ENCODE results near the gene EXD2. TPM values are rescaled to one million over a fixed set of nuclear protein-coding genes. Genes with fewer than 3 reads are reported as not detected.
"Not testable (repeated sequence)": the region's sequence is repeated elsewhere in the genome, so short reads cannot be mapped to it uniquely, and the experiment has no call there.

EXD2 gene
- total RNA-seq, 1 donor from 2014 or later = 8.2 TPM

DNA sequence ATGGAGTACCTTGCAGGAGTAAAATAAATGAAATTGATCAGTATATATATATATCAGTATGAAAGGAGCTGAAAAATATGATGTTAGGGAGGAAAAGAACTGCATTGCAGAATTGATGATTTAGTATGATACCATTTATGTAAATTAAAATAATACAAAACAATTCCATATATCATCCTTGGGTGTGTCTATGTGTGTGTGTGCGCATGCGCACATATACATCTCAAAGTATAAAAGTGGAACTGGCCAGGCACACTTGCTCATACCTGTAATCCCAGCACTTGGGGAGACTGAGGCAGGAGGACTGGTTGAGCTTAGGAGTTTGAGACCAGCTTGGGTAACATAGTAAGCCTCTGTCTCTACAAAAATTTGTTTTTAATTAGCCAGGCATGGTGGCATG, 84.0 kb downstream of the EXD2 start:
- DNase-seq (ENCODE audit: low spot score) (no peak), ATAC-seq (no peak)

DNA sequence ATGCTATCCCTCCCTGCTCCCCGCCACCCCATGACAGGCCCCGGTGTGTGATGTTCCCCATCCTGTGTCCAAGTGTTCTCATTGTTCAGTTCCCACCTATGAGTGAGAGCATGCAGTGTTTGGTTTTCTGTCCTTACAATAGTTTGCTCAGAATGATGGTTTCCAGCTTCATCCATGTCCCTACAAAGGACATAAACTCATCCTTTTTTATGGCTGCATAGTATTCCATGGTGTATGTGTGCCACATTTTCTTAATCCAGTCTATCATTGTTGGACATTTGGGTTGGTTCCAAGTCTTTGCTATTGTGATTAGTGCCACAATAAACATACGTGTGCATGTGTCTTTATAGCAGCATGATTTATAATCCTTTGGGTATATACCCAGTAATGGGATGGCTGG, 86.1 kb downstream of the EXD2 start:
- not testable (repeated sequence) for ATAC-seq; DNase-seq (ENCODE audit: low spot score)

DNA sequence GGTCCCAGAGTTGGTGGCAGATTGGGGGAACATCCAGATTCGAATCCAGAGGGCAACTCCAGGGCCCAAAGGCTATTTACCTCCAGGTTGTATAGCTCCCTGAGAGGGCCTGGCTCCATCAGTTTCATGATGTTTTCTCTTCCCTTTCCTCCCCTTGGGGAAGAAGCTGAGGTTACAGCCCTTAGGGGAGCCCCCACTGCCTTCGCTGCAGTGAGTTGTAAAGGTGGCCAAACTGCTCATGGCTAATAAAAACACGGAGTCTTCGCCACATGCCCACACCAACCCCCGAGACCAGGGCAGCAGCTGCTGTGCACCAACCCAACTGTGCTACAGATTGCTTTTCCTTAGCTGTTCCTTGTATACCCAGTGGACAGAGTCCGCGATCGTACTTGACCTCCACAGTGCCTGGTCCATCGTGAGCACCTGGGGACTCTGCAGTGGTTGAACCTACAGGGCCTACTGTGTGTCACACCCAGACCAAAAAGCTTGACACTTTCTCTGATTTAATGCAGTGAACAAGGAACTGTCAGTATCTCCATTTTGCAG, 89.5 kb downstream of the EXD2 start:
- ATAC-seq = no peak
- no peak for DNase-seq (ENCODE audit: low spot score)

DNA sequence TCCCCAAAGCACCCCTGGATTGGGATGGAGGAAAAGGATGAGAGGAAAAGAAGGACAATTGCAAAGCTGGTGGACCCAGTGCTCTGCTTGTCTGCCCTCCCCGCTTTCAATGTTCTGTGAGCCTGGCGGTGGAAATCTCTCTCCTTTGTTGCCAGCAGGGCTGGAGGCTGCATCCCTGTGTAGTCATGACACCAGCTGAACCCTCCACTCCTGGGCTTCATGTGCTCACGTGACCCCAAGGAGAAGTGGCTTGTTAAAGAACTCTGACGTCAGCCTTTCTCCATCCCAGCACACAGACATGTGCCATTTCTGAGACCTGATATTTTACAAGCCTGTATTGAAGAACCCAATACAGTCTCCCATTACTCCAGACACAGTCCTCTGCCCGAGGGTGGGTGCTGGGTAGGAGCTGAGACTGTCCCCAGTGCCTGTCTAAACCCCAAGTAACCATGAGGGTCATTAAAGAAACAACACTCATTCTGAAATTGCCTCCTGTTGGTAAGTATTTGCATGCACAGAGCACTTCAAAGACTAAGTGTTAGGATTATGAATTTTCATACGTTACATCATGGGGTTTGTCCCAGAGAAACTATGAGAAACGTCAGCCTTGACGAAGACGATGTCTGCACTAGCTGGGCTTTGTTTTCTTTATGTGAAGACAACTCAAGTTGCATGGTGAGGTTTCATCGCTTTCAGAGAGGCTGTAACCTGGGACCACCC, 90.3 kb downstream of the EXD2 start:
- peak; percentile 26 for DNase-seq (ENCODE audit: low spot score)
- ATAC-seq = no peak

DNA sequence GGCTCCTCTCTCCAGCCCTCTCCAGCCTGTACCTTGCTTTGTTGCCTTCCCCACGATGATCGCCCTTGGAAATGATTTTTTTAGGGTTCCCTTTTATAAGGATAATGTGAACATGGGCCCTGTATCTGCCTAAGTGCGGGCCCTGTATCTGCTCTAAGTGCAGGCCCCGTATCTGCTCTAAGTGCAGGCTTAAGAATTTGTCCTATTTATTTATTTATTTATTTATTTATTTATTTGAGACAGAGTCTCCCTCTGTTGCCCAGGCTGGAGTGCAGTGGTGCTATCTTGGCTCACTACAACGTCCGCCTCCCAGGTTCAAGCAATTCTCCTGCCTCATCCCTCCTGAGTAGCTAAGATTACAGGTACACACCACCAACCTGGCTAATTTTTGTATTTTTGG, 91.2 kb downstream of the EXD2 start:
- DNase-seq (ENCODE audit: low spot score) = peak; percentile 5

DNA sequence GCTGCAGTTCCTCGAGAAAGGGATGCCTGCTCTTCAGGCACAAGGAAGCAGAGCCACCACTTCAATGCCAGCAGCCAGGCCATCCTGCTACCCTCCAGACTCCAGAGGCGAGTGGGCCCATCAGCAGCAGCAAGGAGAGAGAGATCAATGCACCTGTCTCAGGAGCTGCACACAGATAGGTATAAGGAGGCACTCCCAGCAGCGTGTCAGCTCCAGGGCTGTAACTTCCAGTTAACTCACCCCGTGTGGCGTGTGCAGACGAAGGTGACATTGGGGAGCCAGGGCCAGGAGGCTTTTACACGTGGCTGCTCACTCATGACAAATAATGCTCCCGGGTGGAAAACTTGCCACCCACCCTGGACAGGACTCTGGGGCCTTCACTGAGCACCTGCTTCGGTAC, 92.9 kb downstream of the EXD2 start:
- no peak for ATAC-seq
- DNase-seq (ENCODE audit: low spot score) = peak; percentile 34

More for the DNA sequence above, 91.2 kb downstream of the EXD2 start:
- no peak for ATAC-seq

DNA sequence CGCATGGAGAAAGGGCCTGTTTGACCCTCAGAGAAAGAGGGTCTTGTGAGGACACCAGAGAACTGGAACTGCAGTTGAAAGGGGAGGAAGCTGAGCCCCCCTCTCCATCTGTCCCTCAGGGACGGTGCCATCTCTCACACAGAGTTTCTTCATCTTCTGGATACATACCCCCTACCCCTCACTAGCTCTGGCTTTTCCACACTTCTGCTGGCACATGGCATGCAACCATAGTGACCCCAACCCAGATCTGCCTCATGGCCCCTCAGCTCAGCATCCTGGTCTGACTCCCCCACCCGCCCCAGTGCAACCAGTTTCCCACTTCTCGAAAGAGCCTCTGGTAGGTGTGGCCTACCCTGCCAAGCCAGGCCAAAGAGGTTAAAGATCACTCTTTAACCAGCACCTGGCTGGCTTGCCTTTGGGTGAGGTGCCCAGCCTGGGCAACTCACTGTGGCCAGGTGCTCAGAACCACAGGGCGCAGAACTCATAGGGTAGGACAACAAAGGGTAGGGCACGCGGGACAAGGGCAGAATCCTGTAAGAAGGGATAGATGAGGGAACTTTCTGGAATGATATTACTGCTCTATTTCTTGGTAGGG, 94.5 kb downstream of the EXD2 start:
- DNase-seq (ENCODE audit: low spot score) (peak; percentile 82), ATAC-seq (peak; percentile 93)

DNA sequence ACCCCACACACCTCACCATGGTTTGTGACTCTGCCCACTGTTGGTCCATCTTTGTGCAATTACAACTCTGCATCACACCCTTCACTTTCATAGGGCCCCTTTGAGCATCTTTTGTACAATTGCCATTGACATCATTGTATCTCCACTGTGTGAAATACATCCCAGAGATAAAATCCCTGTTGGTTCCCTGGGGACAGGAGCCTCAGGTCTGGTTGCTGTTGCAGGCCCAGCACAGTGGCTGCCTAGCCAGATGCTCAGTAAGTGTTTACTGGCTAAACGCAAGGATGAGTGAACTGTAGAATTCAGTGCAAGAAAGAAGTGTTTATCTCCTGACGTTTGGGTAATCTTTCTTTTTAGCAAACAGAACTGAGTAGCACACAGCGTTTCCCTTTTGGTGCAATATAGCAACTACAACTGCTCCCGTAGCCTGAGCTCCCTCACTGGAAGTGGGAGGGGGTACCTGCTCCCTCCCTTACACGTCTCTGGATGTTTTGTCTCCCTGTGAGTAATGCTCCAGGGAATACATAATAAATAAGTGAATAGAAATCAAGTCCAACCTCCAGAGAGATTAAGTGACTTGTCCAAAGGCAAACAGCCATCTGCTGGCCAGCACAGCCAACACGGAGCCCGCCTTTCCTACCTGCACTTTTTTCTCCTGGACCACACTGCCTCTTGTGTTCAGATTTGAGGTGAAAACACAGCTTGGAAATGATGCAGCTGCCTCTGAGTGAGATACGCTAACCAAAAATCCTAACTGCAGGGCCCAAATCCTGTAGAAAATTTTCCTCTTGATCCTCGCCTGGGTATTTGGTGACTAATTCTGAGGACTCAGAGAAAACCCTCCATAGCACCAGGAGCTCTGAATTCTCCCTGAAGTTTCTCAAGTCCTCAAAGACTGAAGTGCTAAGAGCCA, 96.1 kb downstream of the EXD2 start:
- peak; percentile 22 for ATAC-seq
- peak; percentile 41 for DNase-seq (ENCODE audit: low spot score)

DNA sequence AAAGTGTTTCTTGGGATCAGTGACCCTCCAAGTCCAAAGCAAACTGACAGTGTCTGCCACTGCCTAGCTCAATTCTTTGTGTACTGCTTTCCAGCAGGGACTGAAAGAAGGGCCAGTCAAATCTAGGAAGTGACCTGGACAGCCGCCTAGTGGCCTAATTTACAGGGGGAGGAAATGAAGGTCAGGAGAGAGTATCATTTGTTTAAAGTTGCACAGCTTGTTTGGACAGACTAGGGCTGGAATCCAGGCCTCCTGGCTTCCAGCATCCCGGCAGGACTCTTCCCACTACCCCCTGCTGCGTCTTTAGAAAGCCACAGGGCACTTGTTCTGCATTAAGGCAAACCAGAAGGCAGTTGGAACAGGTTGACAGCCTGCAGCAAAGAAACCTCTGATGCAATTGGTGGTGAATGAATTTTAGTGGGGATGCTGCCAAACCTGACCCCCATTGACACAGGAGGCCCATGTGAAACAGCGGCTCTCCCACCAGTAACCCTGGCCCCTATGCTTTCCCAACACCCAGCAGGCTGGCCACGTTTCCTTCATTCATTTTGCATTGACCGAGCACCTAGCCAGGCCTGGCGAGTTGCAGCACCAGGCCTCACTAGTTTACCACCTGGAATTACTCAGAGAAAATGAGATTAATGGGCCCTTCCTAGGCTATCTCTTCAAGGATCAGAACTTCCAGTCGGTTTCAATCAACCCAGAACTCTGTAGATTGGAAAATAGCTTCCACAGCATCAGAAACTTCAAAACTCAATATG, 96.9 kb downstream of the EXD2 start:
- DNase-seq (ENCODE audit: low spot score) (peak; percentile 74), ATAC-seq (peak; percentile 82)

DNA sequence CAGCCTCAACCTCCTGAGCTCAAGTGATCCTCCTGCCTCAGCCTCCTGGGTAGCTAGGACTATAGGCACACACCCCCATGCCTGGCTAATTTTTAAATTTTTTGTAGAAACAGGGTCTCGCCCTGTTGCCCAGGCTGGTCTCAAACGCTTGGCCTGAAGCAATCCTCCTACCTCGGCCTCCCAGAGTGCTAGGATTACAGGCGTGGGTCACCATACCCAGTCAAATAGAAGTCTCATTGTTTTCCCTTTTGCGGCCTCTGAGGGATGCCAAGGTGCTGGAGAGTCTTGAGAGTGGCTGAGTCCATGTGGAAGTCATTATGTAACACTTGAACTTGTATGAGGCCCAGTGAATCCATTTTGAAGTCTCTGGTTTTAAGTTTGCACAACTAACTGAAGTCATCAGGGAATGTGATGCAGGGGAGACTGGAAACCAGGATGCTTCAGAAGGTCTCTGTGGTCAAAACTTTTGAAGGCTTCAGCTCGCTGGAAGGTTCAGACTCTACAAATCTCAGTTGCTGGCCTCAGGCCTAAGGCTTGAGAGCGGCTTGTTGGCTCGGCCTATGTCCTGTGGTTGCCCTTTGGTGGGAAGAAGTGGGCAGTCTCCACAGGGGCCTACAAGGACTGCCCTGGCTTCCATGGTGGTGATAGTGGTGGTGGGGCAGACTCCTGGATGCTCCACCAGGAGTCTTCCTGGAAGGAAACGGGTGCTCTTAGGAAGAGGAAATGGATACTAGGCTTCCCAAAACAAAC, 97.8 kb downstream of the EXD2 start:
- DNase-seq (ENCODE audit: low spot score) = peak; percentile 16
- ATAC-seq = no peak

DNA sequence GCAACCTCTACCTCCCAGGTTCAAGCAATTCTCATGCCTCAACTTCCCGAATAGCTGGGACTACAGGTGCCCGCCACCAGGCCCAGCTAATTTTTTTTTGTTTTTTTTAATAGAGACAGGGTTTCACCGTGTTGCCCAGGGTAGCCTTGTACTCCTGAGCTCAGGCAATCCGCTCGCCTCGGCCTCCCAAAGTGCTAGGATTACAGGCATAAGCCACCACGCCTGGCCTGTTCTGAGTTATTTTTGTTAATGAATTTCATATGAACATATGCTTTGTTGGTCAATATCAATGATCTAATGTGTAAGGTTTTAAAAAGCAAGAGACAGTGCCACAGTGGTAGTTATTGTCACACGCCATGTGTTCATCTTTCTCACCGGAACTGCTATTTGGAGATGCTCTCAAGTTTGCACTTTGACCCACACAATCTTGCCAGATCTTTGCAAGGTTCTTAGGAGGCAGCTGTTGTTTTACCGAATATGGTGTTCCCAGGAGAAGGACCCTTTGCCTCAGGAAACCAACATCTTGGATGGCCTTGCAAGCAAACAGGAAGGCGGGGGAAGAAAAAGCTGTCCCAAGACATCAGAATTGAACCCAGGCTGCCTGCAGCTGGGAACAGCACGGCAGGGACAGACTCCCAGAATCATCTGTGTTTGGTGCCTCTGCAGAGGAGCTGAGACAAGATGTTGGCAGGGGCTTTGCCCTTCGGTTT, 98.7 kb downstream of the EXD2 start:
- DNase-seq (ENCODE audit: low spot score) (no peak), ATAC-seq (no peak)

DNA sequence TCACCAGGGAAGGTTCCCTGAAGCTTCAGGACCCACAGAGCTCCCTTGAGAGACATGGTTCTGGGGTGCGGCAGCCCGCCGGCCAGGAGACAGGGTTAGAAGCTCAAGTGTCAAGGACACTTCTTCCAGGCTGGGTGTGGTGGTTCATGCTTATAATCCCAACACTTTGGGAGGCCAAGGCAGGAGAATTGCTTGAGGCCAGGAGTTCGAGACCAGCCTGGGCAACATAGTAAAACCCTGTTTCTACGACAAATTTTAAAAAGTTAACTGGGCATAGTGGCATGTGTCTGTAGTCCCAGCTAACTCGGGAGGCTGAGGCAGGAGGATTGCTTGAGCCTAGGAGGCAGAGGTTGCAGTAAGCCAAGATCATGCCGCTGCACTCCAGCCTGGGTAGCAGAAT, 99.6 kb downstream of the EXD2 start:
- ATAC-seq; DNase-seq (ENCODE audit: low spot score): not testable (repeated sequence)

DNA sequence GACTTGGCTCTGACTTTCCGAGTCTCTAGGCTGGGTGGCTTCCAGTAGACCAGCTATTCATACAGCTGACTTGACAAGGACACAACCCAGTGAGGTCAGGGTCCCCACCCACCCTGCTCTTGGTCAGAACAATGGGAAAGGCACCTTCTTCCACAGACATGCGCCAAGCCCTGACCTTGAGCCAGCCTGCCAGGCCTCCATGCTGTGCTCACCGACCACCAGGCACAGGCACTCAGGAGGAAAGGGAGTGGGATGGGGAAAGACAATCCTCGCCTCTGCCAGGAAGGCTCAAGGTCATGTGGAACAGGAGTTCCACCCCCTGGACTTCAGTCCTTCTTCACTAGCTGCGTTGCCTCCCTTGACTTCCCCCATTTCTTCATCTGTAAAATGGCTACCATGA, 100.1 kb downstream of the EXD2 start:
- DNase-seq (ENCODE audit: low spot score) = no peak
- ATAC-seq = no peak

DNA sequence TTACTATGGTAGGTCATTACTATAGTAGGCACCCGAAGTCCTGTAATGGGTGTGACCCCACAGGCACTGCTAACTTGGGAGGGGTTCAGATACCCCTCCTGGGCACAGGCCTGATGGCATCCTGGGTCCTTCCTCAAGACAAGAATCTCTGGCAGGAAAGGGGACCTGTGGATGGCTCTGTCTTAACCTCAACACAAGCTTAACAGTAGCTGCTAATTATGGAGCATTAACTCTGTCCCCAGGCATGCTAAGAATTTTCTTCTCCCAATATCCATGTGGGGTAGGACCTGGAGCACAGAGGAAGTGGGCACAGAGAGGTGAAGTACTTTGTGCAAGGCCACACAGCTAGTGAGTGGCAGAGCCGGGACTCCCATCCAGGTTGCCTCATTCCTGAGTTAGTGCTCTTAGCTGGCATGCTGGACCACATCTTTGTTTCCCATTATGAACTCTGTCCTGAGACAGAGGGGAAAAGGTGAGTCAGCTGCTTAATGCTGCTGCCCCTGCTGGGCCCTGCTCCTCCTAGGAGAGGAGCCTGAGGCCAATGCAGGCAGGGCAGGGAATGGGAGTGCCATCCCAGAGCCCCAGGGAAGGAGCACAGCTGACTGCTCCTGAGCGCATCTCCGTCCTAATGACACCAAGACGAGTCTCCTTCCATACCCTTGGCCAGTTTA, 100.7 kb downstream of the EXD2 start:
- no peak for ATAC-seq

More for the DNA sequence above, 100.7 kb downstream of the EXD2 start:
- DNase-seq (ENCODE audit: low spot score) = no peak
